Activated CD4-positive, alpha-beta memory T cell treated with anti-CD3 and anti-CD28 coated beads, Interleukin-2, amount 10 ng/mL, durations not matched to agents 7 days and 5 days (primary cell): ENCODE results near the gene MYLK2. TPM values are rescaled to one million over a fixed set of nuclear protein-coding genes. Genes with fewer than 3 reads are reported as not detected.
"Not testable (repeated sequence)": the region's sequence is repeated elsewhere in the genome, so short reads cannot be mapped to it uniquely, and the experiment has no call there.

Experiments used
- CTCF ChIA-PET: fragments of 350-600 bp; sonication (Branson Sonifier 250); formaldehyde crosslinking; loops from one replicate; lab custom pipeline; 2021; ENCODE audit warnings: antibody characterized with exemption, inconsistent platforms; lab: Charles Lee
- POLR2A ChIA-PET: fragments of 350-600 bp; sonication (Branson Sonifier 250); formaldehyde crosslinking; loops from one replicate; lab custom pipeline; 2021; ENCODE audit warnings: antibody characterized with exemption; lab: Charles Lee
- DNase-seq: peaks from one replicate; pipeline ENCODE4 v3.0.0-alpha.2; 2020
- H3K27ac Mint-ChIP-seq: one replicate; pipeline ENCODE4 v1.8.0; 2021; ENCODE audit warnings: mild to moderate bottlenecking, mixed read lengths
- H3K27me3 Mint-ChIP-seq: one replicate; pipeline ENCODE4 v1.8.0; 2021; ENCODE audit warnings: mixed read lengths
- H3K36me3 Mint-ChIP-seq: one replicate; pipeline ENCODE4 v1.8.0; 2021; ENCODE audit warnings: low read depth, mixed read lengths
- H3K4me1 Mint-ChIP-seq: one replicate; pipeline ENCODE4 v1.8.0; 2021; ENCODE audit warnings: mixed read lengths
- H3K4me3 Mint-ChIP-seq: one replicate; pipeline ENCODE4 v1.8.0; 2021; ENCODE audit warnings: mild to moderate bottlenecking, mixed read lengths
- H3K9me3 Mint-ChIP-seq: one replicate; pipeline ENCODE4 v1.8.0; 2021; ENCODE audit warnings: mixed read lengths
- total RNA-seq, 2 experiments: library from RNA; stranded (reverse); gene quantifications; one replicate each; pipeline ENCODE4 v1.2.3, GENCODE V29; 2021

Gene MYLK2
- total RNA-seq, 2 experiments from 2014 or later: 0.33 to 0.45 TPM

DNA sequence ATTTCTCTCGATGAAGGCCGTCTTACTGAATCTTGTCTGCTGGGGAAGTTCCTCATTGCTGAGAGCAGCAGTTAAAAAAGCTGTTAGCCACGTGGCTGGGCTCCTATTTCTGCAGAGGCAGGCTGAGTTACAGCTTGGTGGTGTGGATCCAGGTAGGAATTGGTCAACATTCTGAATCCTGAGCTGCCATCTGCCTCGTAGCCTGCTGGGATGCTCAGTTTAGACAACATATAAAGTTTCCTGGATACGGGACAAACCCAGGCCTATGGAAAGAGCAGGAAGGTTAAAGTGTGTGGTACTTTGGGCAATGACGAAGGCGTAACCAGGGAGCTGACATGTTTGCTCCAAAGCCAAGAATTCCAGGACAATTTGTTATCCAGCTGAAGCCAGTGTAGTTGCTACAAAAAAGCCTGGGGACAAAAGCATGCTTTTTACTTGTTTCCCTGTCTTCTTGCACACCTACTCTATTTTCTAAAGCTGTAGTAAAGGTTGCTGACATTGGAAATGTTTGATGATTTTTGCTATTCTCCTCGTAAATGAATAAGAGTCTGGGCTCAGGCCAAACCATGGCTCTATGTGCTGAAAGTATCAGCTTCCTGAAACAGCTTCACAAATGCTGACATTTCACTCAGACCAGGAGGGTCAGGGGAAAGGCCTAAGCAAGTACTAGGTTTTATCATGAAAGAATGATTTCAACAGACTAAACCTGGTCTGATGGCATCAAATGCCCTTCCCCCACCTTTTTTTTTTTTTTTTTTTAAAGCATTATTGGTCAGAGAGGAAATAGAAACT is 12.4 kb upstream of the MYLK2 start:
- no peak overlapping the region for H3K4me3 Mint-ChIP-seq
- no peaks in the 10 kb centered on the region for H3K27me3 Mint-ChIP-seq
- no peak for DNase-seq
- CTCF ChIA-PET: interaction anchor here (0.7 to 3.3 kb wide), 2 partner anchors 16 to 55 kb away, joined by 3 to 13 read pairs; no protein-coding TSS in a partner anchor
- no peak overlapping the region for H3K27ac Mint-ChIP-seq
- peaks cover 45% of the 10 kb centered on the region for H3K36me3 Mint-ChIP-seq
- no peaks in the 10 kb centered on the region for H3K9me3 Mint-ChIP-seq
- peaks cover 8% of the 10 kb centered on the region for H3K4me1 Mint-ChIP-seq
- POLR2A ChIA-PET: interaction anchor here (1.2 to 1.3 kb wide), 2 partner anchors 11 to 68 kb away, joined by 3 read pairs; no protein-coding TSS in a partner anchor

DNA sequence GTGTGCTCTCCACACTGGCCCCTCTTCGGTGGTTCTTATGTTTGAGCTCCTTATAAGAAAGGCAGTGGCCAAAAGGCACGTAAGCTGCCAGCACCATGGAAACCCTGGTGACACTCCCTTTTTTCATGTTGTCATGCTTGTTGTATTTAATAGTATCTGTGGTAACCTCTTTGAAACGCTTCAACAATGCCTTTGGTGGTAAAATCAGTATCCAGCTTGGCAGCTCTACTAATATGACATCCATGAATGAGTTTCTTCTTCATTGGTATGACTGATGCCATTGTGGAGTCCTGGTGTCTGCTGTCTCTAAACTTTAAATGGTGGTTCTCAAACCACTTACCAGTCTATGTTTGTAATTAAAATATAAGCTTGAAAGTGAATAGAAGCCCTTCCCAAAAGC is 10.7 kb upstream of the MYLK2 start:
- POLR2A ChIA-PET: no interaction called here
- no peak overlapping the region for H3K4me3 Mint-ChIP-seq
- H3K27me3 Mint-ChIP-seq: no peaks in the 10 kb centered on the region
- peaks cover 31% of the 10 kb centered on the region for H3K36me3 Mint-ChIP-seq
- no peaks in the 10 kb centered on the region for H3K9me3 Mint-ChIP-seq
- CTCF ChIA-PET: interaction anchor here (1.0 to 3.3 kb wide), 5 partner anchors 14 to 85 kb away, joined by 3 to 13 read pairs (median 3); no protein-coding TSS in a partner anchor
- no peak overlapping the region for H3K27ac Mint-ChIP-seq
- DNase-seq: no peak
- peaks cover 5% of the 10 kb centered on the region for H3K4me1 Mint-ChIP-seq

DNA sequence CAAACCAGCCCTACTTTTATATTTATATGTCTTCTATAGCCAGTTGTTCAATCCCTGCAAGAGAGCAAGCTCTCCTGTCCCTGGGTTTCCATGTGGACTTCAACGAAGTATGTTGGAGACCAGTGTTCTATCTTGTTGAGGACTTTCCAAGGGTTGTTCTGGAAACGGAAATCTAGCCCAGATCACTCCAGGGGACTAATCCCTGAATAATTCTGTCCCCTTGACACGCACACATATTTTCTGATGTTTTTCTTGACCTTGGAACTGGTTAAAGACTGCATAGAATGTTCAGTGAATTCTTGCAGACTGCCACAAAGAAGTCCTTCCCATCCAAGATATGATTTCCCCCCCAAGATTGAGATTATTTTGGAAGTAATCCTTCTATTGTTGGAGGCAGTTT is 9.5 kb upstream of the MYLK2 start:
- Mint-ChIP-seq H3K9me3 (no peaks in the 10 kb centered on the region), H3K27me3 (no peaks in the 10 kb centered on the region), H3K4me3 (no peak overlapping the region), H3K4me1 (no peaks in the 10 kb centered on the region), H3K27ac (no peak overlapping the region), H3K36me3 (peaks cover 19% of the 10 kb centered on the region)
- CTCF ChIA-PET: interaction anchor here (1.0 to 2.0 kb wide), 4 partner anchors 21 to 142 kb away, joined by 3 to 9 read pairs (median 3); partner anchors contain the start of gene PDRG1
- POLR2A ChIA-PET: no interaction called here
- no peak for DNase-seq

DNA sequence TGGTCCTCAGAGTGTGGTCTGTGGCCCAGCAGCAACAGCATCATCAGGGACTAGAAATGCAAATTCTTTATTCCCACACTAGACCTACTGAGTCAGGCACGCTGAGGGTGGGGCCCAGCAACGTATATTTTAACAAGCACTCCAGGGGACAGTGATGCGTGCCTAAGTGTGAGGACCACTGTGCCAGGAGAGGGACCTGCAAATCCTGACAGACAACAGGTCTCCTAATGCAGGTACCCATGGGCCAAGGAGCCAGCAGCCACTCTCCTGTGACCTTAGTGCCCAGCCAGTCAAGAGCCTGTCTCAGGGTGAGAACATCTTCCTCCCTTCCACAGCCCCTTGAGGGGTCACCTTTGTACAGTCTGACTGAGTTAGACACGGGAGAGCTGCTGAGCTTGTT is 8.0 kb upstream of the MYLK2 start:
- H3K36me3 Mint-ChIP-seq: peaks cover 11% of the 10 kb centered on the region
- H3K4me1 Mint-ChIP-seq: no peaks in the 10 kb centered on the region
- ChIA-PET CTCF (interaction anchor here (1.4 kb wide), 1 partner anchor 12 kb away, joined by 4 read pairs; no protein-coding TSS in a partner anchor), POLR2A (no interaction called here)
- H3K4me3 Mint-ChIP-seq: no peak overlapping the region
- H3K27me3 Mint-ChIP-seq: no peaks in the 10 kb centered on the region
- H3K9me3 Mint-ChIP-seq: no peaks in the 10 kb centered on the region
- DNase-seq: no peak
- H3K27ac Mint-ChIP-seq: no peak overlapping the region

DNA sequence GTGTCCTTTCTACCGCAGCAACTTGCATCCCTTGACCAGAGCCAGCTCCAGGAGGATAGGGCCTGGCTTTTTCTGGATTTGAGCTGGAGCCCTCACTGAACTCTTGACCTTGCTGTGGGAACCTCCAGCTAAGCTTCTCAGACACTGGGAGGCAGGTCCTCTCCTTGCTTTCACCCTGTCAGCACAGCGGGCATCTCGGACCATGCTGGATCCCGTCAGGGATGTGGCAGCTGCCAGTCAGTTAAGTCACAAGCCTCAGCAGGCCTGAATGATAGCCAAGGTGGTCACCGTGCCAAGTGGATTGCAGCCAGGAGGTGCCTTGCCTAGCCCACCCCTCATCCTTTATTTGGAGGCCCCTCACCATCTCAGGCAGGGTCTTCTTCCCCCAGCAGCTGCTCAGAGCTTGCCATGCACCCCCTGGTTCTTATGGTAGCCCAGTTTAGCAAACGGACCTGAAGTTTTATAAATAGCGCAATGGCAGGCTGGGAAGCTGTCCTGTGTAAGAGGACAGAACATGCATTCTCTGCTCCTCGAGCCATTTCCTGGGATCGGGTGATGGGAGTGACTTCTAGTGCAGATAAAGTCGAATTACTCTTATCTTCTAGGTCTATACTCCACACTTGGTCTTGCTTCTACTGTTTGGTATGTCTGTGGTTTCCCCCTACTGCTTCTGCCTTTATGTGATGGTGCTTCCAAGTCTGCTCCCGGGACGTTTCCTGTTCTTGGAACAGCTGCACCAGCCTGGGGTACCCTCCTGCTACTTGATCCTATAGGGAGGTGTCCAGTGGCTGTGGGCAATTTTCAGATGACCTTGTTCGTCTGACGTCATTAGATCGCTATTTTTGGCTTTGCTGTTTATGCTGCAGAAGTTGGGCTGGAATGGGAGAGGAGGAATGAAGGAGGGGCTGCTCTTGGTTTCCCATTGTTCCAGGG is 7.1 kb upstream of the MYLK2 start:
- no peaks in the 10 kb centered on the region for H3K27me3 Mint-ChIP-seq
- H3K36me3 Mint-ChIP-seq: peaks cover 5% of the 10 kb centered on the region
- no peak for DNase-seq
- no peak overlapping the region for H3K4me3 Mint-ChIP-seq
- ChIA-PET CTCF (interaction anchor here (1.4 kb wide), 1 partner anchor 11 kb away, joined by 4 read pairs; no protein-coding TSS in a partner anchor), POLR2A (no interaction called here)
- no peak overlapping the region for H3K27ac Mint-ChIP-seq
- H3K9me3 Mint-ChIP-seq: no peaks in the 10 kb centered on the region
- no peaks in the 10 kb centered on the region for H3K4me1 Mint-ChIP-seq

DNA sequence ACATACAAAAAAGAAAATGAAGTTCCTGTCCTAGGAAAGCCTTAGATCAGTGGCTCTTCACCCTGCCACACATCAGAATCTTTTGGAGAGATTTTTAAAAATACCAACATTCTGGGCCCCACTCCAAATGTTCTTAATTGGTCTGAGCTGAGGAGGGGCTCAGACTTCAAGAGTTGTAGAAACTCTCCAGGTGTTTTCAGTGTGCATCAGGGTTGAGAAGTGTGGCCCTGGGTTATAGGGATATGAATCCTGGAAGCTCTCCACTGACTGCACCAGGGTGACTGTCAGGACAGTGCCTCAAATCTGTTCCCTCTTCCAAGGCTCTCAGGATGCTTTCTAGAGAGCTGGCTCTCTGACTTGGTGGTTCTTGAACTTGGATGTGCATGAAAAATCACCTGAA is 5.5 kb upstream of the MYLK2 start:
- no peaks in the 10 kb centered on the region for H3K4me1 Mint-ChIP-seq
- no peaks in the 10 kb centered on the region for H3K36me3 Mint-ChIP-seq
- no peaks in the 10 kb centered on the region for H3K27me3 Mint-ChIP-seq
- DNase-seq: no peak
- H3K27ac Mint-ChIP-seq: no peak overlapping the region
- no peaks in the 10 kb centered on the region for H3K9me3 Mint-ChIP-seq
- POLR2A ChIA-PET: interaction anchor here (0.6 to 0.8 kb wide), 2 partner anchors 10 to 152 kb away, joined by 3 to 6 read pairs; no protein-coding TSS in a partner anchor
- H3K4me3 Mint-ChIP-seq: no peak overlapping the region
- CTCF ChIA-PET: interaction anchor here (0.6 to 1.6 kb wide), 3 partner anchors 9 to 452 kb away, joined by 3 to 9 read pairs (median 4); partner anchors contain the start of gene FOXS1

DNA sequence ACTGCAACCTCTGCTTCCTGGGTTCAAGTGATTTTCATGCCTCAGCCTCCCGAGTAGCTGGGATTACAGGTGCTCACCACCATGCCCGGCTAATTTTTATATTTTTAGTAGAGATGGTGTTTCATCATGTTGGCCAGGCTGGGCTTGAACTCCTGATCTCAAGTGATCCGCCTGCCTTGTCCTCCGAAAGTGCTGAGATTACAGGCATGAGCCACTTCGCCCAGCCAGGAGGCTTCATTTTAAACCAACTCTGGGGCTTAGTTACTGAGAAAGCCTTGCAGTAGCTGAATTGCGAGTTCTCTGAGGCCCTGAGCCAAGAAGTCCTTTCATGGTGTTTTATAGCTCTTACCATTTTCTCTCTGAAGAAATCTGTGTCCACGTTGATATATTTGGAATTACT is 5.0 kb upstream of the MYLK2 start:
- H3K36me3 Mint-ChIP-seq, DNase-seq, H3K27me3 Mint-ChIP-seq, H3K4me1 Mint-ChIP-seq, H3K9me3 Mint-ChIP-seq, H3K27ac Mint-ChIP-seq, H3K4me3 Mint-ChIP-seq: not testable (repeated sequence)
- ChIA-PET POLR2A (interaction anchor here (0.6 to 0.8 kb wide), 2 partner anchors 11 to 152 kb away, joined by 3 to 6 read pairs; no protein-coding TSS in a partner anchor), CTCF (interaction anchor here (1.3 to 1.6 kb wide), 2 partner anchors 9 to 31 kb away, joined by 4 to 9 read pairs; partner anchors contain the start of gene FOXS1)

DNA sequence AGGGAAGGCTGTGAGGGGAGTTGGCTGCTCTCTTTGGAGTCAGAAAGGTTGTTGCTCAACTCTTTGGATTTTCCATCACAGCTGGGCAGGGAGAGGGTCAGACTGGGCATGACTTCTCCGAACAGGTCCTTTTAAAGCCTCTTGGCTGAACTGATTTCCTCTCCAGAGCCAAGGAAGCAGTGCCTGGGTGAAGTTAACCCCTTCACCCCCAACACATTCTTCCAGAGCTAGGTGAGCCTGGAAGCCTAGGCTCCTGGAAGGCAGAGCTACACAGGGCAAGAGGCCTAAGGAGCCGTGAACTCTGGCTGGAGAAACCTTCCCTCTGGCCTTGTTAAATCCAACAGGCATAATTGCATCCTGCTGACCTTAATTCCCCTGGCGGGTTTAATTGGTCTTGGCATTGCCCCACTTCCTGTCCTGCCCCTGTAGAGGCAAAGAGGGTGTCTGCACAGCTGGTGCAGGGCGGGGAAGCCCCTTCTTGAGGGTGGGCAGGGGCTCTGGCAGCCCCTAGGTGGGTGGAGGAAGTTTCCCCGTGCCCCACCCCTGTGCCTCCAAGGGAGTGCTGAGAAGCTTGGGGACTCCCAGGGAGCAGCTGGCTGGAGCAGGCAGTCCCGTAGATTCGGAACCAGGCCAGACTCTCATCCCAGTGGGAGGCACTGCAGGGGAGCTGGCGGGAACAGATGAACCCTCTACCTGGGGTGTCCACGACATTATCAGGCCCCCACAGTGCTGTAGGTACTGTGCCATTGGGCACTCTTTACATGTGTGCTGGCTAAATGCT is 3.6 kb upstream of the MYLK2 start:
- Mint-ChIP-seq H3K27ac (no peak overlapping the region), H3K36me3 (no peaks in the 10 kb centered on the region), H3K9me3 (no peaks in the 10 kb centered on the region)

DNA sequence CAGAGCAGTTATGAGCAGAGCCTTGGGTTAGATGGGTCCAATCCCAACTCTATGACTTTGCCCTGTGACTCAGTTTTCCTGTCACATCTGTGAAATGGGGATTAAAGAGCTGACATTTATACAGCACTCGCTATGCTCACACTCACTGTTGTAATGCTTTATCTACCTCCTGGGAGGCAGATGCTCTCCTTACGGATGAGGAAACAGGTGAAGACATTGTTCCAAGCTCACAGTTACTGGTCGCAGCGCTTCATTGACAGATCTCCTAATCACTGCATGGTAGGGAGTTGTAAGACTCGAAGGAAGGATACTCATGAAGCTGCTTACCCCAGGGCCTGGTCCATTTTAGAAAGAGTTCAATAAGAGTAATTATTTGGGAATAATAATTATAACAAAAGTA is 2.9 kb upstream of the MYLK2 start:
- Mint-ChIP-seq H3K36me3 (no peaks in the 10 kb centered on the region), H3K27ac (no peak overlapping the region), H3K9me3 (no peaks in the 10 kb centered on the region), H3K4me3 (no peak overlapping the region), H3K4me1 (no peaks in the 10 kb centered on the region), H3K27me3 (no peaks in the 10 kb centered on the region)
- ChIA-PET CTCF (interaction anchor here (1.4 kb wide), 2 partner anchors 11 to 31 kb away, joined by 3 to 5 read pairs; no protein-coding TSS in a partner anchor), POLR2A (interaction anchor here (1.9 kb wide), 1 partner anchor 11 kb away, joined by 5 read pairs; no protein-coding TSS in a partner anchor)
- DNase-seq: no peak

More for the DNA sequence above, 3.6 kb upstream of the MYLK2 start:
- Mint-ChIP-seq H3K27me3 (no peaks in the 10 kb centered on the region), H3K4me3 (no peak overlapping the region), H3K4me1 (no peaks in the 10 kb centered on the region)
- DNase-seq: no peak
- ChIA-PET CTCF (interaction anchor here (1.2 to 1.4 kb wide), 2 partner anchors 31 to 37 kb away, joined by 4 to 5 read pairs; no protein-coding TSS in a partner anchor), POLR2A (no interaction called here)

DNA sequence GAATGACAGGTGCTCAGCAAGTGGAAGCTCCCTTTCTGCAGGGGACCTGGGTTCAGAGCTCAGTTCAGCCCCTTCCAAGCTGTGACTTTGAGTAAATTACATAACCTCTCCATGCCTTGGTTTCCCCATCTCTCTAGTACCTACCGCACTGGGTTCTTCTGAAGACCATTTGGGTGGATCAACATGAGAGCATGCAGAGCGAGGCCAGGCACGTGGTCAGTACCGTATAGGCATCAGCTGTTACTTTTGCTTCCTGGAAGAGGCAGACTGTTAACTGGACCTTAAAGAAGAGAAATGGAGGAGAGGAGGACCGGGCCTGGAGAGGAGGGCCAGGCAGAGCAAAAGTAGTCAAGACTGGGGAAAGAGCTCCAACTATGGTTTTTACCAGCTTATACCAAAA is 1.7 kb upstream of the MYLK2 start:
- Mint-ChIP-seq H3K36me3 (no peaks in the 10 kb centered on the region), H3K4me3 (no peak overlapping the region), H3K27ac (no peak overlapping the region), H3K4me1 (no peaks in the 10 kb centered on the region), H3K27me3 (no peaks in the 10 kb centered on the region), H3K9me3 (no peaks in the 10 kb centered on the region)
- ChIA-PET CTCF (interaction anchor here (0.8 to 2.4 kb wide), 6 partner anchors 10 to 35 kb away, joined by 3 to 7 read pairs (median 3); no protein-coding TSS in a partner anchor), POLR2A (interaction anchor here (0.8 to 1.9 kb wide), 2 partner anchors 10 to 11 kb away, joined by 3 to 5 read pairs; no protein-coding TSS in a partner anchor)
- DNase-seq: no peak

DNA sequence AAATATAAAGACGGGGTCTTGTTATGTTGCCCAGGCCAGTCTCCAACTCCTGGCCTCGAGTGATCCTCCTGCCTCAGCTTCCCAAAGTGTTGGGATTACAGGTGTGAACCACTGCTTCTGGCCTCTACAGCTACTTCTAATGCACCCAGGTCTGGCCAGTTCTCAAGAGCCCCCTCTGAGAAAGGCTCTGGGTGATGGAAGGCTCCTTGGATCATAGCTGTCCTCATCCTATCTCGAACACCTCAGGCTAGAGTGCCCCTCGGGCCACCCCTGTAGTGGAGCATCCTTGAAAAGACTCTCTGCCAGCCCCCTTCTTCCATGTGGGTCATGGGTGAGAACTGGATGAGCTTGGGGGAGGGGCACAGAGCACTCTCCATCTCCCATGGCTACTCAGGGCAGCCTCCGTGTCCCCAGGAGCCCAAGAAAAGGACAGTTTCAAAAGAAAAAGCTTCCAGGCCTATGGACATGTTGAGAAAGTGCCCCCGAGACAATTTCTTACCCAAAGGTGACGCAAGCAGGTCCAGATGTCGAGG is 714 bp upstream of the MYLK2 start:
- no peaks in the 10 kb centered on the region for H3K9me3 Mint-ChIP-seq
- H3K4me3 Mint-ChIP-seq: no peak overlapping the region
- H3K27me3 Mint-ChIP-seq: no peaks in the 10 kb centered on the region
- peaks cover 2% of the 10 kb centered on the region for H3K4me1 Mint-ChIP-seq
- no peak for DNase-seq
- ChIA-PET CTCF (interaction anchor here (0.8 to 2.4 kb wide), 3 partner anchors 16 to 34 kb away, joined by 3 to 7 read pairs (median 3); no protein-coding TSS in a partner anchor), POLR2A (interaction anchor here (0.7 to 0.8 kb wide), 2 partner anchors 12 to 29 kb away, joined by 3 read pairs; no protein-coding TSS in a partner anchor)
- H3K36me3 Mint-ChIP-seq: no peaks in the 10 kb centered on the region
- no peak overlapping the region for H3K27ac Mint-ChIP-seq
